ENCODE measurements around the gene CIT.

The CIT gene

GRCh38 chr12:119695034-119695433 lies 182.1 kb downstream of the CIT start:
- in situ Hi-C loops (cut with HindIII; ENCODE audit: low pct_unique_long_range_greater_than_20kb, low sequenced_read_pairs), result no loop called here
- peak; percentile 25 to 40 for DNase-seq (ENCODE audit: low read depth in 1 of 2, low spot score in 1 of 2)
- no peak for TF ChIP-seq JUND (IDR thresholded peaks at IDR 0.05; ENCODE audit: low read depth)

- in situ Hi-C loops (cut with HindIII; ENCODE audit: low pct_unique_long_range_greater_than_20kb, low sequenced_read_pairs), result no loop called here
- TF ChIP-seq JUND (IDR thresholded peaks at IDR 0.05; ENCODE audit: low read depth), result no peak
- no peak for DNase-seq (ENCODE audit: low read depth in 1 of 2, low spot score in 1 of 2)
Measured at GRCh38 chr12:119694111-119694510, 183.0 kb downstream of the CIT start.

DNA sequence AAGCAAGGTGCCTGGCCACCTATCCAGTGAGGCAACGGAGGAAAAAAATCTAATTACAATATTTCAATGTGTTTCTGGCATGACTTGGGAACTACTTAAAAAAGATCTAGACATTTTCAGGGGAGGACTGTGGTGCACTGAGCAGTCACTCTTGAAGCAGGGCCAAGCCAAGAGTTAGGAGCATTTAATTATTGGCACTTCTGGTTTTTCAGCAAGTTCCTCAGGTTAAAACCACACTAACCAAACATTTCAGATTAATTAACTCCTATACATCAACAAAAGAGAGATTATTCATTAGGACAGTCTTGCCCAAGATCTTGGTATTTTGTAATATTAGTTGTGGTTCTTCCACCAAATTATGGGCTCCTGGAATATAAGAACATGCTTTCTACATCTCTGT lies 183.6 kb downstream of the CIT start:
- in situ Hi-C loops (cut with HindIII; ENCODE audit: low pct_unique_long_range_greater_than_20kb, low sequenced_read_pairs), result no loop called here
- TF ChIP-seq JUND (IDR thresholded peaks at IDR 0.05; ENCODE audit: low read depth), result no peak
- no peak for DNase-seq (ENCODE audit: low read depth in 1 of 2, low spot score in 1 of 2)

DNA sequence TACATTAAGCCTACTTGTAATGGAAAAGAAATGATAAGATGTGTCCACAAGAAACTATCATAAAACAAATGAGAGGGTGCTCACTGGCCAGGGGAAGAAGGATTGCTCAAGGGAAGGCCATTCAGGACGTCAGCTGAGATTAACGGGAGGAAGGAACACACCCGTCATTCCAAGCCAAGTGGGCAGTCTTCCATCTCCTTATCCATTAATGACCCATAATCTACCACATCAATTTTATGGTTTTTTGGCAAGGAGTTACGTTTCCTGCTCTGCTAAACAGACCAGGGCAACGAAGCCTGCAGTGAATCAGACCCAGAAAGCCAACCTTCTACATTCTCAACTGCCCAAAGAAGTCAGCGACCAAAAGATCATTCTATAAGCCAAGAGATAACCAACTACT lies 184.1 kb downstream of the CIT start:
- DNase-seq (ENCODE audit: low read depth in 1 of 2, low spot score in 1 of 2), result no peak
- in situ Hi-C loops (cut with HindIII; ENCODE audit: low pct_unique_long_range_greater_than_20kb, low sequenced_read_pairs), result no loop called here
- TF ChIP-seq JUND (IDR thresholded peaks at IDR 0.05; ENCODE audit: low read depth), result no peak

DNA sequence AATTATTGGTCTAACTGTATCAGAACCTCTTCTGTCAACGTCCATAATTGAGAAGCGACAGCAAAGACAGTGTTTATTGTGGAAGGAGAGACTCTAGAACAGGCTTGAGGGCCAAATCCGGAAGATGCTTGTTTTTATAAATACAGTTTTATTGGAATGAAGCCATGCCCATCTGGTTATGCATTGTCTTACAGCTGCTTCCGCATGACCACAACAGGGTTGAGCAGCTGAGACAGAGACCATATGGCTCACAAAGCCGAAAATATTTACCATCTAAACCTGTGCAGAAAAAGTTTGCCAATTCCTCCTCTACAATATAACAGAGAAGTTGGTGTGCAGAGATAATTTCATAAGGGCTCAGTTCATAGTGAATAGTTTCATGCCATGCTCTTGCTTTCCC lies 184.7 kb downstream of the CIT start:
- no peak for TF ChIP-seq JUND (IDR thresholded peaks at IDR 0.05; ENCODE audit: low read depth)
- DNase-seq (ENCODE audit: low read depth in 1 of 2, low spot score in 1 of 2), result no peak
- in situ Hi-C loops (cut with HindIII; ENCODE audit: low pct_unique_long_range_greater_than_20kb, low sequenced_read_pairs), result no loop called here

GRCh38 chr12:119691202-119691810 lies 185.8 kb downstream of the CIT start:
- in situ Hi-C loops (cut with HindIII; ENCODE audit: low pct_unique_long_range_greater_than_20kb, low sequenced_read_pairs), result no loop called here
- no peak for TF ChIP-seq JUND (IDR thresholded peaks at IDR 0.05; ENCODE audit: low read depth)
- no peak for DNase-seq (ENCODE audit: low read depth in 1 of 2, low spot score in 1 of 2)

DNA sequence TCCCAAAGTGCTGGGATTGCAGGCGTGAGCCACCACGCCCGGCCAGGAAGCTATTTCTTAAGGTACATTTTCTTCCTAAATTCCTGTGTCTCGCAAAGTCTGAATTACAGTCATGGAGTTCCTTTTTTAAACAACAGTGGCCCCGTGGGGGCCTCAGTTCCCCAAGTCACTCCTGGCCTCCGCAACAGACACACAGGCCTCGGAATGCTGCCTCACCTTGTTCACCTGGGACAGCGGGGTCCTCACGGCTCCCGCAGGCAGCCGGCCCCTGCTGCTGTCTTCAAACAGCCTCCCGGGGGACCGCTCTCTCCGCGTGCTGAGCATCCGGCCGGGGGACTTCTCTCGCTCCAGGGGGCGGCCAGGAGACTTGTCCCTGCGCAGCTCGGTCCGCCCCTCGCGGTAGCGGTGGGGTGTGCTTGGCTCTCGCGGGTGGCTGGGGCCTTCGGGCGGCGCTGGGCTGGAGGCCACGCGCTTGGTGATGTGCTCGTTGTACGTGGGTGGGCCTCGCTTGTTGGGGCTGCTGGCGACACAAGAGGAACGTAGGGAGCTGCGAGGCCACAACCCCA lies 187.1 kb downstream of the CIT start:
- in situ Hi-C loops (cut with HindIII; ENCODE audit: low pct_unique_long_range_greater_than_20kb, low sequenced_read_pairs), result no loop called here
- TF ChIP-seq JUND (IDR thresholded peaks at IDR 0.05; ENCODE audit: low read depth), result no peak
- DNase-seq (ENCODE audit: low read depth in 1 of 2, low spot score in 1 of 2), result no peak

DNA sequence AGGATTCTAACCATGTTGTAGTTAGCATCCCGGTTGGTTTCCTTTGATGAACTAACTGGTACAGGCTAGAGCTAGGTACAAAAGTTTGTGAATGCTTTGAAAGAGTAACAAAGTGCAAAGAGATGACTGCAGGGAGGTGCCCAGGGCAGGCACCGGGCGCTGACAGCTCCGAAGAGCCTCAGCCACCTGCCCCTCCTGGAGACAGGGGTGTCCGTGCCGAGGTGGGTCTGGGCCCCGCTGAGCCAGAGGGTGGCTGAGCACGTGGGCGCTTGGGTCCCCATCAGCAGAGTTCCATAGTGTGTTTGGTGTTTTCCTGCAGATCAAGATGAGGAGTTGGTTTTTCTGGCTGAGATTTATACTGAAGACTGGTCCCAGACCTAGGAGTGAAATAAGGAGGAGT lies 189.2 kb downstream of the CIT start:
- no peak for TF ChIP-seq JUND (IDR thresholded peaks at IDR 0.05; ENCODE audit: low read depth)
- in situ Hi-C loops (cut with HindIII; ENCODE audit: low pct_unique_long_range_greater_than_20kb, low sequenced_read_pairs), result no loop called here
- no peak for DNase-seq (ENCODE audit: low read depth in 1 of 2, low spot score in 1 of 2)

DNA sequence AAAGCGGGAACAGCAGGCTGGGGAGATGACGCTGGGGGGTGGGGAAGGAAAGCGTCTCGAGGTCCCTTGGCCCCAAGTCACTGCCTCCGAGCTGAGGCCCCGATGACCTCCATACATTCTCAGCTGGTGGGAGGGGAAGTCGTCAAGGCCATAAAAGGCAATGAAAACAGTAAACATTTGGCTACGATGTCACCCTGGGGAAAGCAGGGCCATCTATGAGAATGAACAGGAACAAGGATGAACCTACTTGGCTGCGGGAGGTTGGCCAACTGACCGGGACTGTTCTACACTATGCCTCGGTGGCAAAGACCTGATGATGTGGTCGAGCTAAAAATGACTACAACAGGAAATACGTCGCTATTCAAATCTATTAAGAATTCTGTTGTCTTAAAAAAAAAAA lies 189.7 kb downstream of the CIT start:
- in situ Hi-C loops (cut with HindIII; ENCODE audit: low pct_unique_long_range_greater_than_20kb, low sequenced_read_pairs), result no loop called here

GRCh38 chr12:119686776-119687175 lies 190.3 kb downstream of the CIT start:
- DNase-seq (ENCODE audit: low read depth in 1 of 2, low spot score in 1 of 2), result no peak
- in situ Hi-C loops (cut with HindIII; ENCODE audit: low pct_unique_long_range_greater_than_20kb, low sequenced_read_pairs), result no loop called here
- TF ChIP-seq JUND (IDR thresholded peaks at IDR 0.05; ENCODE audit: low read depth), result no peak

More for the DNA sequence above, 189.7 kb downstream of the CIT start:
- DNase-seq (ENCODE audit: low read depth in 1 of 2, low spot score in 1 of 2), result no peak
- no peak for TF ChIP-seq JUND (IDR thresholded peaks at IDR 0.05; ENCODE audit: low read depth)

DNA sequence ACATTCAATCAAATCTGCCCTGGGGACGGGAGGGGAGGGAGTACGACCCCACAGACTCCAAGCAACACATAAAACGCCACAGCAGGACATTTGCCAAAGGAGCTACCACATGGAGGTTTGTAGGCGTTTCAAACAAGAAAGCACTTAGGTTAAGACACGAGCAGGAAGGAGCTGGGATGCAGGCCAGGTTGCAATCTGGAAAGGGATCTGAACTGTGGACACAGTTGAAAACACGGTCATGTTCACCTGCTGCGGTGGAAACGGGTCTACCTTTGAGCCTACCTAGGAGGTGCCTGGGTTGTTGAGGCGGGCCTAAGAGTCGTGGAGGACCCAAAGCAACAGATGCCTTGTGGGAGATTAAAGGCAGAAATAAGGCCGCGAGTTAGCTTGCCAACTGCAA lies 190.8 kb downstream of the CIT start:
- in situ Hi-C loops (cut with HindIII; ENCODE audit: low pct_unique_long_range_greater_than_20kb, low sequenced_read_pairs), result no loop called here

GRCh38 chr12:119685375-119685774 lies 191.7 kb downstream of the CIT start:
- DNase-seq (ENCODE audit: low read depth in 1 of 2, low spot score in 1 of 2), result no peak
- TF ChIP-seq JUND (IDR thresholded peaks at IDR 0.05; ENCODE audit: low read depth), result no peak
- in situ Hi-C loops (cut with HindIII; ENCODE audit: low pct_unique_long_range_greater_than_20kb, low sequenced_read_pairs), result no loop called here

More for the DNA sequence above, 190.8 kb downstream of the CIT start:
- DNase-seq (ENCODE audit: low read depth in 1 of 2, low spot score in 1 of 2), result peak in 1 of 2 experiments; percentile 77
- TF ChIP-seq JUND (IDR thresholded peaks at IDR 0.05; ENCODE audit: low read depth), result no peak

DNA sequence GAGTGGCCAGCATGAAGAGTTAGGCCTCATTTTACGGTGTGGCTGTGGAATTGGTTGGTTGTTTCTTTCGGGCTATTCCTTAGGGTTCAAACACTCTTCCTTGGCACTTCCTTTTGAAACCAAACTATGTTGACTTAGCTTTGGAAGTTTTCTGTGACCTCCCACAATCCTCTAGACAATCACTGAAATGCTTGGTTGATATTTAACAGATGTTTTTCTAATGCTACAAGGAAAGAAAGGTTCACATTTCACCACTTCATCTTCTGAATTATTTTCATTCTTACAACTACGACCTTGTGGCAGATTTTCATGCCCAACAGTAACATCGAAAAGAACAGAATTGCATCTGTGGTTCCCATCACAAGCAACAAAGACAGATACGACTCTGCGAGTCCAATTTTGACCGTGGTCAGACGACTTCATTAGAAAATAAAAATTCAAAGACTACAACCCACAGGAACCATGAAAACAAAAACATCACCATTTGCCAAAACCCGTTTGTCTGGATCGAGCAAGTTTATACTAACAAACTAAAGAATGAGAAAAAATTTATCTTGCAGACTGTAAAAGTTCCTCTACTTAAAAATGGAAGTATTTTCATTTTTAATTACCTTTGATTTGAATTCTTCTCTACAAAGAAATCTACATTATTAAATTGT lies 192.3 kb downstream of the CIT start:
- DNase-seq (ENCODE audit: low read depth in 1 of 2, low spot score in 1 of 2), result no peak
- TF ChIP-seq JUND (IDR thresholded peaks at IDR 0.05; ENCODE audit: low read depth), result no peak
- in situ Hi-C loops (cut with HindIII; ENCODE audit: low pct_unique_long_range_greater_than_20kb, low sequenced_read_pairs), result no loop called here
